Limb (tissue), 2 donors: Measurements from ENCODE around the gene RNF217.
"Not testable (repeated sequence)": the region's sequence is repeated elsewhere in the genome, so short reads cannot be mapped to it uniquely, and the experiment has no call there.

Source experiments
- DNase-seq, 2 donors: peaks; one replicate each; pipeline ENCODE4 v3.0.0-alpha.2; 2016; ENCODE audit errors: extremely low spot score in 2 of 2

RNF217 gene

GRCh38 chr6:125125856-125126255 is 163.6 kb downstream of the RNF217 start:
- DNase-seq: not testable (repeated sequence)

GRCh38 chr6:125129354-125129753 is 167.1 kb downstream of the RNF217 start:
- no peak for DNase-seq

GRCh38 chr6:125132058-125132457 is 169.8 kb downstream of the RNF217 start:
- no peak for DNase-seq

GRCh38 chr6:125136378-125136777 is 174.1 kb downstream of the RNF217 start:
- no peak for DNase-seq

GRCh38 chr6:125138083-125138482 is 175.8 kb downstream of the RNF217 start:
- DNase-seq: no peak

- no peak for DNase-seq
Measured at GRCh38 chr6:125140808-125141207, 178.6 kb downstream of the RNF217 start.
